ENCODE measurements around the gene ABTB2. TPM values are rescaled to one million over a fixed set of nuclear protein-coding genes. Genes with fewer than 3 reads are reported as not detected.

ABTB2 gene
- total RNA-seq, 1 donor from 2014 or later = 3.2 TPM

DNA sequence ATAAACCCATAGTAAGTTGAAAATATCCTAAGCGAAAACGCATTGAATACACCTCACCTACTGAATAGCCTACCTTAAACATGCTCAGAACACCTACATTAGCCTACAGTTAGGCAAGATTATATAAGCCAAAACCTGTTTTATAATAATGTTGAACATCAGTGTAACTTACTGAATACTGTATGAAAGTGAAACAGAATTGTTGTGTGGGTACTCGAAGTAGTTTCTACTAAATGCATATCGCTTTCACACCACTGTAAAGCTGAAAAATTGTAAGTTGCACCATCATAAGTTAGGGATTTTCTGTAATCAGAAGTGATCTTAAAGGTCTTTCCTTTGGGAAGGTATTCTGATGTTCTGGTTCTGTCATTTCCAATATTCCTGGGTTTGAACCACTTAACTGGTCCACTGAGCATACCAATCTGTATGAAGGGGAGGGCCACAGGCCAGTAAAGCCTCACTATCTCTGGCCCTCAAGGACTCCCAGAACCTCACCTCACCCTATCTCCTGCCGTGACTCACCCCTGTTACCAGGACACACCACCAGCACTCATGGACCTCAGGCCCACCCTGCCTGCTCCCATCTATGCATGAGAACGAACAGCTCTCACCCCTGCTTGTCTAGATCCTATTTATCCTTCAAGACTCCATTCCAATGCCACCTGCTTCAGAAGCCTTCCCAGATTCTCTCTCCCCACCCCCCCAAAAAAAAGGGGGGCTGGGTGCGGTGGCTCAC, 182.4 kb downstream of the ABTB2 start:
- intact Hi-C loops (cut with DNase I) = loop anchor here (2.0 to 10.0 kb wide), 2 partner anchors 183 to 319 kb away; partner anchors contain the start of gene ABTB2
- Histone ChIP-seq H3K36me3 (no peaks in the 10 kb centered on the region), H3K4me3 (no peak overlapping the region), H3K27me3 (no peaks in the 10 kb centered on the region), H3K4me1 (peaks cover 7% of the 10 kb centered on the region), H3K9me3 (no peaks in the 10 kb centered on the region), H3K27ac (no peak overlapping the region)
- TF ChIP-seq CTCF (IDR thresholded peaks at IDR 0.05) = no peak
- DNase-seq = no peak
- ATAC-seq = no peak

DNA sequence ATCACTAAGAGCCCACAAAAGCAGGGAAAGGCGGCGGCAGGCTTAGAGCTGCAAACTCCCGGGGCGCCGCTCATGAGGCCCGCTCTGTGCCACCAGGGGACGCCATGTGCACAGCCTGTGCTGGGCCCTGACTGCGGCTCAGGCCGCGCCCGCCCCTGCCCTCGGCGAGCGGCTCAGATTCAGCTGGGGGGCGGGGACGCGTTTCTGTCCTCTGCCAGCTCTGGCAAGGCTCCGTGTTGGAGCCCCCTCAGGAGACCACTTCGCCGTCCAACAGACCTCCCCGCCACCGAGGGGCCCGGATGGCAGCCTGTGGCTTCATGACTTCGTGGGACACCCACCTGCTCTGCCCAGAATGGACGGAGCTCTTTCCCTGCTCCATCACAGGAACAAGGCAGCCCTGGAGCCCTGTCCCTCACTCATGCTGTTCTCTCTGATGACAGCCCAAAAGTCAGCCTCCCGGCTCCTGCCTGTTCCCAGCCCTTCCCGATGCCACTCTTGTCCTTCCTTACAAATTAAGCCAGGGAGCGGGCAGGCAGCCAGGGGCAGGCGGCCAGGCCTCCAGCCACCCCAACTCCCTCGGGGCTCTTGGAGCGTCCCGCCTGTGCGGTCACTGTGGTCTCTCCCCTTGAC, 183.3 kb downstream of the ABTB2 start:
- intact Hi-C loops (cut with DNase I) = loop anchor here (2.0 to 10.0 kb wide), 2 partner anchors 184 to 320 kb away; partner anchors contain the start of gene ABTB2
- Histone ChIP-seq H3K9me3 (no peaks in the 10 kb centered on the region), H3K27ac (no peak overlapping the region), H3K4me1 (peaks cover 7% of the 10 kb centered on the region), H3K36me3 (no peaks in the 10 kb centered on the region), H3K27me3 (no peaks in the 10 kb centered on the region), H3K4me3 (peak overlapping the region; percentile 25)
- peak; percentile 88 for TF ChIP-seq CTCF (IDR thresholded peaks at IDR 0.05)
- DNase-seq (peak; percentile 92), ATAC-seq (peak; percentile 98)

- DNase-seq (no peak), ATAC-seq (no peak)
- Histone ChIP-seq H3K27ac (no peak overlapping the region), H3K9me3 (no peaks in the 10 kb centered on the region), H3K4me3 (no peak overlapping the region), H3K36me3 (no peaks in the 10 kb centered on the region), H3K4me1 (peaks cover 7% of the 10 kb centered on the region), H3K27me3 (no peaks in the 10 kb centered on the region)
- intact Hi-C loops (cut with DNase I) = loop anchor here (10.0 kb wide), 1 partner anchor 322 kb away; no protein-coding TSS in a partner anchor
- no peak for TF ChIP-seq CTCF (IDR thresholded peaks at IDR 0.05)
Observed at GRCh38 chr11:34173050-34173449, 184.8 kb downstream of the ABTB2 start.

DNA sequence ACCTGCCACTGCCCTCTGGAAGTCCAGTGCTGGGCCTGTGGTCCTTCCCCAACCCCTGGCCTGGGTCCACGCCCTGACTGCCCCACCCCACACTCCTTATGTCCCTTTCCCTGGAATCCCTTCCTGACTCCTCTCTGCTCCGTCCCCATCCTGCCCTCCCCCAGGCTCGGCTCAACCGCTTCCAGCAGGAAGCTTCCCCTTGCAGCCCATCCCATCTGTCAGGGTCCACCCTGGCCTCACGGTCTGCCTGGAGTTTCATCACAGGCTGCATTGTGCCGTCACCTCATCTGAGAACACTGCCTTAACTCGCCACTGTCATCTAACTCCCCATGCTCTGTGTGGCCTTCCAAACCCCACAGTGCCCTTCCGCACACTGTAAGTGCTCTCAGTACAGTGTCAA, 188.1 kb downstream of the ABTB2 start:
- Histone ChIP-seq H3K4me3 (no peak overlapping the region), H3K4me1 (peaks cover 7% of the 10 kb centered on the region), H3K27me3 (no peaks in the 10 kb centered on the region), H3K27ac (no peak overlapping the region), H3K9me3 (no peaks in the 10 kb centered on the region), H3K36me3 (no peaks in the 10 kb centered on the region)
- no peak for ATAC-seq
- intact Hi-C loops (cut with DNase I) = loop anchor here (10.0 kb wide), 1 partner anchor 325 kb away; no protein-coding TSS in a partner anchor
- TF ChIP-seq CTCF (IDR thresholded peaks at IDR 0.05) = no peak
- DNase-seq = no peak

DNA sequence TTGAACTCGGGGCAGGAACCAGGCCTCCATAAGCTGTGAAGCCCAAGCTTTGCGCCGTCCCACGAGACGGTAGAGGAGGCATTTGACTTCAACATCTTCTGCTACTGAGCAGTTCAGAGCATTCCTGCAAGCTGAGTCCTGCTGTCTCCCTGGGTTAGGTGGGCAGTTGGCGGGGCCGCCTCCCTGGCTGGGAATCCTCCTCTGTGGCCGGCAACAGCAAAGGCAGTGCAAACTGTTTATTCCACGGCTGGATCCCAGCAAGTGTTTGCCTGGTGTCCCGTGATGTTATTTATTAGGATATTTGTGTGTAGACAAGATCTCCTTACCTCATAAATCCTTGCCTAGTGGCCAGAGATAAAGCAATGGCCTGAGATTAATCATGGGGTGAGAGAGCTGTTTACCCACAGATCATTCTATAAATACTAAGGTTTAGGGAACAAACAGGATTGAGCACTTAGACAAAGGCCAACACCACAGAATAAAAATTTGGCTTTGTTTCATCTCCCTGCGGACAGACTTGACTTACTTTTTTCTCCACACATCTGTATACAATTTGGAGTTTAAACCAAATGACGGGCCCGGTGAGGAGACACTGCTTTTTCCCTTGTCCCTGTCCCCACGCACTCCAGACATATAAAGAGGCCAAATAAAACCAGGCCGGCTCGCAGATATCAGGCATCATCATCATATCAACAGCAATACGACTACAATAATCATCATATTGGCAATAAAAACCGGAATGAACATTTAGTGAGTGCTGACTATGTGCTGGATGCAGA, 189.0 kb downstream of the ABTB2 start:
- Histone ChIP-seq H3K27me3 (no peaks in the 10 kb centered on the region), H3K36me3 (no peaks in the 10 kb centered on the region), H3K4me1 (no peaks in the 10 kb centered on the region), H3K4me3 (no peak overlapping the region), H3K9me3 (no peaks in the 10 kb centered on the region), H3K27ac (no peak overlapping the region)
- intact Hi-C loops (cut with DNase I) = no loop called here
- no peak for DNase-seq
- TF ChIP-seq CTCF (IDR thresholded peaks at IDR 0.05) = no peak
- ATAC-seq = no peak
